HEK293 (cell line): Measurements from ENCODE around the gene SYNGR3.

Experiments used
- CTCF ChIA-PET: fragments of 350-600 bp; formaldehyde crosslinking; extraction: SDS; loops from one replicate; lab custom pipeline; 2021; ENCODE audit warnings: antibody characterized with exemption; lab: Yijun Ruan, JAX
- POLR2A ChIA-PET: fragments of 300-600 bp; formaldehyde crosslinking; extraction: SDS; loops from one replicate; lab custom pipeline; 2020; ENCODE audit warnings: antibody characterized with exemption, inconsistent platforms; lab: Yijun Ruan, JAX
- H3K27ac ChIP-seq: fragments of 200-500 bp; sonication (Bioruptor generic); 2 replicates; pipeline ENCODE4 v1.5.1; 2014; ENCODE audit warnings: low read depth, low read length, control low read depth, inconsistent platforms; ENCODE audit errors: extremely low read depth
- H3K36me3 ChIP-seq, 2 experiments: fragments of 200-500 bp in 1 of 2; sonication (Bioruptor generic) in 1 of 2; 1 replicate in 1 of 2; 2 replicates in 1 of 2; pipeline ENCODE4 v1.5.1; 2014 to 2017; ENCODE audit warnings: inconsistent platforms in 2 of 2, low read length in 2 of 2; ENCODE audit not compliant: control insufficient read depth in 2 of 2, insufficient read depth in 1 of 2
- H3K4me1 ChIP-seq: fragments of 200-500 bp; sonication (Bioruptor generic); 2 replicates; pipeline ENCODE4 v1.5.1; 2014; ENCODE audit warnings: mild to moderate bottlenecking, low read length, inconsistent platforms; ENCODE audit not compliant: control insufficient read depth, insufficient read depth
- H3K4me3 ChIP-seq: 2 replicates; pipeline ENCODE4 v1.5.1; 2011; ENCODE audit warnings: low read depth, mild to moderate bottlenecking, control low read depth, low read length, moderate library complexity
- H3K9me3 ChIP-seq: fragments of 200-500 bp; sonication (Bioruptor generic); 2 replicates; pipeline ENCODE4 v1.5.1; 2014; ENCODE audit warnings: low read depth, low read length, inconsistent platforms; ENCODE audit not compliant: control insufficient read depth, insufficient read depth
- GLI4 ChIP-seq: fragments of 450-650 bp; formaldehyde crosslinking; IDR thresholded peaks from 2 replicates; pipeline ENCODE4 v1.5.1; 2016; ENCODE audit warnings: missing biosample characterization, missing genetic modification characterization
- GLIS1 ChIP-seq: fragments of 450-650 bp; formaldehyde crosslinking; IDR thresholded peaks from 2 replicates; pipeline ENCODE4 v1.5.1; 2016; ENCODE audit warnings: missing biosample characterization, missing genetic modification characterization
- GLIS2 ChIP-seq: fragments of 450-650 bp; formaldehyde crosslinking; IDR thresholded peaks from 2 replicates; pipeline ENCODE4 v1.5.1; 2016; ENCODE audit warnings: missing biosample characterization, missing genetic modification characterization
- KLF16 ChIP-seq: fragments of 450-650 bp; formaldehyde crosslinking; IDR thresholded peaks from 2 replicates; pipeline ENCODE4 v1.5.1; 2017; ENCODE audit warnings: missing biosample characterization, missing genetic modification characterization
- KLF8 ChIP-seq: fragments of 450-650 bp; formaldehyde crosslinking; IDR thresholded peaks from 2 replicates; pipeline ENCODE4 v1.5.1; 2016; ENCODE audit warnings: missing biosample characterization, missing genetic modification characterization
- SP2 ChIP-seq: fragments of 450-650 bp; formaldehyde crosslinking; IDR thresholded peaks from 2 replicates; pipeline ENCODE4 v1.5.1; 2016; ENCODE audit warnings: missing biosample characterization, missing genetic modification characterization
- WT1 ChIP-seq: fragments of 450-650 bp; formaldehyde crosslinking; IDR thresholded peaks from 2 replicates; pipeline ENCODE4 v1.5.1; 2016; ENCODE audit warnings: missing biosample characterization, missing genetic modification characterization
- ZBTB48 ChIP-seq: fragments of 450-650 bp; formaldehyde crosslinking; IDR thresholded peaks from 2 replicates; pipeline ENCODE4 v1.5.1; 2016; ENCODE audit warnings: missing biosample characterization, missing genetic modification characterization
- ZNF114 ChIP-seq: fragments of 450-650 bp; formaldehyde crosslinking; IDR thresholded peaks from 2 replicates; pipeline ENCODE4 v1.5.0; 2017; ENCODE audit warnings: missing biosample characterization, missing genetic modification characterization
- ZNF133 ChIP-seq: fragments of 450-650 bp; formaldehyde crosslinking; IDR thresholded peaks from 2 replicates; pipeline ENCODE4 v1.5.1; 2016; ENCODE audit warnings: missing biosample characterization, missing genetic modification characterization
- ZNF366 ChIP-seq: fragments of 450-650 bp; formaldehyde crosslinking; conservative IDR thresholded peaks from 2 replicates; pipeline ENCODE4 v1.5.1; 2016; ENCODE audit warnings: missing biosample characterization, missing genetic modification characterization
- ZNF423 ChIP-seq: fragments of 450-650 bp; formaldehyde crosslinking; IDR thresholded peaks from 2 replicates; pipeline ENCODE4 v1.5.1; 2016; ENCODE audit warnings: missing biosample characterization, missing genetic modification characterization
- ZNF530 ChIP-seq: fragments of 450-650 bp; formaldehyde crosslinking; IDR thresholded peaks from 2 replicates; pipeline ENCODE4 v1.5.1; 2016; ENCODE audit warnings: low read depth, missing biosample characterization, missing genetic modification characterization
- ZNF623 ChIP-seq: fragments of 450-650 bp; formaldehyde crosslinking; IDR thresholded peaks from 2 replicates; pipeline ENCODE4 v1.5.1; 2016; ENCODE audit warnings: missing biosample characterization, missing genetic modification characterization
- ZNF692 ChIP-seq: fragments of 450-650 bp; formaldehyde crosslinking; IDR thresholded peaks from 2 replicates; pipeline ENCODE4 v1.5.1; 2016; ENCODE audit warnings: missing biosample characterization, missing genetic modification characterization
- TF ChIP-seq, protein P1 (sequence below): fragments of 450-650 bp; formaldehyde crosslinking; IDR thresholded peaks from 2 replicates; pipeline ENCODE4 v1.5.1; 2017; ENCODE audit warnings: missing biosample characterization, missing genetic modification characterization
- TF ChIP-seq, protein P2 (sequence below): fragments of 450-650 bp; formaldehyde crosslinking; IDR thresholded peaks from 2 replicates; pipeline ENCODE4 v1.5.1; 2016; ENCODE audit warnings: missing biosample characterization, missing genetic modification characterization
- TF ChIP-seq, protein P3 (sequence below): fragments of 450-650 bp; formaldehyde crosslinking; IDR thresholded peaks from 2 replicates; pipeline ENCODE4 v1.5.0; 2017; ENCODE audit warnings: missing biosample characterization, missing genetic modification characterization, borderline replicate concordance
- TF ChIP-seq, protein P4 (sequence below): fragments of 450-650 bp; formaldehyde crosslinking; IDR thresholded peaks from 2 replicates; pipeline ENCODE4 v1.5.1; 2016; ENCODE audit warnings: missing biosample characterization, missing genetic modification characterization
- TF ChIP-seq, protein P5 (sequence below): fragments of 450-650 bp; formaldehyde crosslinking; IDR thresholded peaks from 2 replicates; pipeline ENCODE4 v1.5.1; 2017; ENCODE audit warnings: missing biosample characterization, missing genetic modification characterization

The SYNGR3 gene

GRCh38 chr16:2032285-2033056 lies 42.7 kb downstream of the SYNGR3 start (continued):
- TF ChIP-seq, protein P1, sequence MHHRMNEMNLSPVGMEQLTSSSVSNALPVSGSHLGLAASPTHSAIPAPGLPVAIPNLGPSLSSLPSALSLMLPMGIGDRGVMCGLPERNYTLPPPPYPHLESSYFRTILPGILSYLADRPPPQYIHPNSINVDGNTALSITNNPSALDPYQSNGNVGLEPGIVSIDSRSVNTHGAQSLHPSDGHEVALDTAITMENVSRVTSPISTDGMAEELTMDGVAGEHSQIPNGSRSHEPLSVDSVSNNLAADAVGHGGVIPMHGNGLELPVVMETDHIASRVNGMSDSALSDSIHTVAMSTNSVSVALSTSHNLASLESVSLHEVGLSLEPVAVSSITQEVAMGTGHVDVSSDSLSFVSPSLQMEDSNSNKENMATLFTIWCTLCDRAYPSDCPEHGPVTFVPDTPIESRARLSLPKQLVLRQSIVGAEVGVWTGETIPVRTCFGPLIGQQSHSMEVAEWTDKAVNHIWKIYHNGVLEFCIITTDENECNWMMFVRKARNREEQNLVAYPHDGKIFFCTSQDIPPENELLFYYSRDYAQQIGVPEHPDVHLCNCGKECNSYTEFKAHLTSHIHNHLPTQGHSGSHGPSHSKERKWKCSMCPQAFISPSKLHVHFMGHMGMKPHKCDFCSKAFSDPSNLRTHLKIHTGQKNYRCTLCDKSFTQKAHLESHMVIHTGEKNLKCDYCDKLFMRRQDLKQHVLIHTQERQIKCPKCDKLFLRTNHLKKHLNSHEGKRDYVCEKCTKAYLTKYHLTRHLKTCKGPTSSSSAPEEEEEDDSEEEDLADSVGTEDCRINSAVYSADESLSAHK (tag by site-specific recombination) = no peak
- TF ChIP-seq ZNF366 = no peak
- TF ChIP-seq SP2 = peak; percentile 15; the same call in 1 of the 2 replicates
- TF ChIP-seq, protein P2, sequence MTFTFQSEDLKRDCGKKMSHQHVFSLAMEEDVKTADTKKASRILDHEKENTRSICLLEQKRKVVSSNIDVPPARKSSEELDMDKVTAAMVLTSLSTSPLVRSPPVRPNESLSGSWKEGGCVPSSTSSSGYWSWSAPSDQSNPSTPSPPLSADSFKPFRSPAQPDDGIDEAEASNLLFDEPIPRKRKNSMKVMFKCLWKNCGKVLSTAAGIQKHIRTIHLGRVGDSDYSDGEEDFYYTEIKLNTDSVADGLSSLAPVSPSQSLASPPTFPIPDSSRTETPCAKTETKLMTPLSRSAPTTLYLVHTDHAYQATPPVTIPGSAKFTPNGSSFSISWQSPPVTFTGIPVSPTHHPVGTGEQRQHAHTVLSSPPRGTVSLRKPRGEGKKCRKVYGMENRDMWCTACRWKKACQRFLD (tag by site-specific recombination) = no peak
- TF ChIP-seq ZNF692 (tag by site-specific recombination) = no peak
- no peak for TF ChIP-seq KLF16 (tag by site-specific recombination)
- TF ChIP-seq, protein P3, sequence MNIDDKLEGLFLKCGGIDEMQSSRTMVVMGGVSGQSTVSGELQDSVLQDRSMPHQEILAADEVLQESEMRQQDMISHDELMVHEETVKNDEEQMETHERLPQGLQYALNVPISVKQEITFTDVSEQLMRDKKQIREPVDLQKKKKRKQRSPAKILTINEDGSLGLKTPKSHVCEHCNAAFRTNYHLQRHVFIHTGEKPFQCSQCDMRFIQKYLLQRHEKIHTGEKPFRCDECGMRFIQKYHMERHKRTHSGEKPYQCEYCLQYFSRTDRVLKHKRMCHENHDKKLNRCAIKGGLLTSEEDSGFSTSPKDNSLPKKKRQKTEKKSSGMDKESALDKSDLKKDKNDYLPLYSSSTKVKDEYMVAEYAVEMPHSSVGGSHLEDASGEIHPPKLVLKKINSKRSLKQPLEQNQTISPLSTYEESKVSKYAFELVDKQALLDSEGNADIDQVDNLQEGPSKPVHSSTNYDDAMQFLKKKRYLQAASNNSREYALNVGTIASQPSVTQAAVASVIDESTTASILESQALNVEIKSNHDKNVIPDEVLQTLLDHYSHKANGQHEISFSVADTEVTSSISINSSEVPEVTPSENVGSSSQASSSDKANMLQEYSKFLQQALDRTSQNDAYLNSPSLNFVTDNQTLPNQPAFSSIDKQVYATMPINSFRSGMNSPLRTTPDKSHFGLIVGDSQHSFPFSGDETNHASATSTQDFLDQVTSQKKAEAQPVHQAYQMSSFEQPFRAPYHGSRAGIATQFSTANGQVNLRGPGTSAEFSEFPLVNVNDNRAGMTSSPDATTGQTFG (tag by site-specific recombination) = no peak
- TF ChIP-seq, all 188 proteins: peak for 3

DNA sequence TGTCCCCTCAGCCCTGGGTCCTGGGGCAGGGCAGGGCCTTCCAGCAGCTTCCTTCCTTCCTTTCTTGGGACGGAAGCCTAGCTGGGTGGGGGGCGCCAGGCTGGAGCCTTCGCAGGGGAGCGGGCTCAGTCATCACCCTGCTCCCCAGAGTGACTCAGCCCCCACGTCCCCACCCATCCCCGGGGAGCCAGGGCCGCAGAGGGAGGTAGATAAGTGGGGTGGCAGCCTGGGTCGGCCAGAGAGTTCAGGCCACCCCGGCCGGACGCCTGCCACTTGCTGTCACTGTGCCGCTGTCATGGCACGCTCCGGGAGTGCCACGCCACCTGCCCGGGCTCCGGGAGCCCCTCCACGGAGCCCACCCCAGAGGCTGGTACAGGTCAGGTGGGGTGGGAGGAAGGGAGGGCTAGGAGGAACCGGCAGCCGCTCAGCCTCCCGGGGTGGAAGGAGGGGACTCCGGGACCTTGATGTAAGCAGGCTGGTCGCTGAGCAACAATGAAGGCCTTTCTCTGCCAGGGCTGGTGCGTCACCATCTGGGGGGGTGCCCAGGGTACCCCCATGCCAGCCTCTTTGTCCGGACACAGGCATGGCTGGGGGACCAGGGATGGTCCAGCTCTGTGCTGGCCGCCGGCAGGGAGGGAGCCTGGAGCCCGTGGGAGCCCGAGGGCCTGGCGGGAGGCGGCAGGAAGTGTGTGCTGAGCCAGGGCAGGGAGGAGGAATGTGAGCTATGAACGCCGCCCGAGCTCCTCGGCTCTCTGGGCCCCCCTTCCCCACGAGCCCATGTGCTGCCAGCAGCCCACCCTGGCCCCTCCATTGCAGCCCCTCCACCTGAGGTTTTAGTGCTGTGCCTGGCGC lies 43.5 kb downstream of the SYNGR3 start:
- H3K4me1 ChIP-seq = peaks cover 4% of the 10 kb centered on the region; the same call in 1 of the 2 replicates
- POLR2A ChIA-PET = interaction anchor here (0.6 to 2.6 kb wide), 3 partner anchors 11 to 122 kb away, joined by 3 to 16 read pairs (median 5); partner anchors contain the start of genes NTHL1, TRAF7 and TSC2
- no peak overlapping the region for H3K27ac ChIP-seq
- 0 out of 2 replicates have a peak, but pooled peaks have one; percentile 34 for TF ChIP-seq SP2
- no peak for TF ChIP-seq ZNF423
- TF ChIP-seq ZBTB48 (tag by site-specific recombination) = no peak
- TF ChIP-seq, protein P4, sequence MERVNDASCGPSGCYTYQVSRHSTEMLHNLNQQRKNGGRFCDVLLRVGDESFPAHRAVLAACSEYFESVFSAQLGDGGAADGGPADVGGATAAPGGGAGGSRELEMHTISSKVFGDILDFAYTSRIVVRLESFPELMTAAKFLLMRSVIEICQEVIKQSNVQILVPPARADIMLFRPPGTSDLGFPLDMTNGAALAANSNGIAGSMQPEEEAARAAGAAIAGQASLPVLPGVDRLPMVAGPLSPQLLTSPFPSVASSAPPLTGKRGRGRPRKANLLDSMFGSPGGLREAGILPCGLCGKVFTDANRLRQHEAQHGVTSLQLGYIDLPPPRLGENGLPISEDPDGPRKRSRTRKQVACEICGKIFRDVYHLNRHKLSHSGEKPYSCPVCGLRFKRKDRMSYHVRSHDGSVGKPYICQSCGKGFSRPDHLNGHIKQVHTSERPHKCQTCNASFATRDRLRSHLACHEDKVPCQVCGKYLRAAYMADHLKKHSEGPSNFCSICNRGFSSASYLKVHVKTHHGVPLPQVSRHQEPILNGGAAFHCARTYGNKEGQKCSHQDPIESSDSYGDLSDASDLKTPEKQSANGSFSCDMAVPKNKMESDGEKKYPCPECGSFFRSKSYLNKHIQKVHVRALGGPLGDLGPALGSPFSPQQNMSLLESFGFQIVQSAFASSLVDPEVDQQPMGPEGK (tag by site-specific recombination) = peak; percentile 55; the same call in 1 of the 2 replicates
- peak; percentile 46; the same call in 1 of the 2 replicates for TF ChIP-seq GLIS2 (tag by site-specific recombination)
- TF ChIP-seq ZNF623 (tag by site-specific recombination) = no peak
- TF ChIP-seq GLIS1 (tag by site-specific recombination) = peak; percentile 54
- TF ChIP-seq KLF8 = no peak
- TF ChIP-seq ZNF133 (tag by site-specific recombination) = no peak
- no peak for TF ChIP-seq ZNF114 (tag by site-specific recombination)
- TF ChIP-seq ZNF530 = no peak
- no peak for TF ChIP-seq GLI4 (tag by site-specific recombination)
- TF ChIP-seq, protein P5, sequence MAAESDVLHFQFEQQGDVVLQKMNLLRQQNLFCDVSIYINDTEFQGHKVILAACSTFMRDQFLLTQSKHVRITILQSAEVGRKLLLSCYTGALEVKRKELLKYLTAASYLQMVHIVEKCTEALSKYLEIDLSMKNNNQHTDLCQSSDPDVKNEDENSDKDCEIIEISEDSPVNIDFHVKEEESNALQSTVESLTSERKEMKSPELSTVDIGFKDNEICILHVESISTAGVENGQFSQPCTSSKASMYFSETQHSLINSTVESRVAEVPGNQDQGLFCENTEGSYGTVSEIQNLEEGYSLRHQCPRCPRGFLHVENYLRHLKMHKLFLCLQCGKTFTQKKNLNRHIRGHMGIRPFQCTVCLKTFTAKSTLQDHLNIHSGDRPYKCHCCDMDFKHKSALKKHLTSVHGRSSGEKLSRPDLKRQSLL (tag by site-specific recombination) = peak; percentile 62; the same call in 1 of the 2 replicates
- peak; percentile 54 for TF ChIP-seq WT1 (tag by site-specific recombination)

More for the DNA sequence above, 43.5 kb downstream of the SYNGR3 start:
- CTCF ChIA-PET = interaction anchor here (1.0 kb wide), 2 partner anchors 104 to 107 kb away, joined by 3 read pairs; no protein-coding TSS in a partner anchor
- H3K4me3 ChIP-seq = no peak overlapping the region
- peaks cover 0 to 16% of the 10 kb centered on the region in 2 experiments; a peak in 1 of 3 replicates for H3K36me3 ChIP-seq
- no peaks in the 10 kb centered on the region for H3K9me3 ChIP-seq
